Measurements from ENCODE around the gene PIAS2. TPM values are rescaled to one million over a fixed set of nuclear protein-coding genes. Genes with fewer than 3 reads are reported as not detected.

PIAS2 gene
- total RNA-seq, 3 donors from 2014 or later (not counting 1 experiment from before 2014, with no cell fraction given) = 48.9 to 55.9 (median 50.0) TPM

DNA sequence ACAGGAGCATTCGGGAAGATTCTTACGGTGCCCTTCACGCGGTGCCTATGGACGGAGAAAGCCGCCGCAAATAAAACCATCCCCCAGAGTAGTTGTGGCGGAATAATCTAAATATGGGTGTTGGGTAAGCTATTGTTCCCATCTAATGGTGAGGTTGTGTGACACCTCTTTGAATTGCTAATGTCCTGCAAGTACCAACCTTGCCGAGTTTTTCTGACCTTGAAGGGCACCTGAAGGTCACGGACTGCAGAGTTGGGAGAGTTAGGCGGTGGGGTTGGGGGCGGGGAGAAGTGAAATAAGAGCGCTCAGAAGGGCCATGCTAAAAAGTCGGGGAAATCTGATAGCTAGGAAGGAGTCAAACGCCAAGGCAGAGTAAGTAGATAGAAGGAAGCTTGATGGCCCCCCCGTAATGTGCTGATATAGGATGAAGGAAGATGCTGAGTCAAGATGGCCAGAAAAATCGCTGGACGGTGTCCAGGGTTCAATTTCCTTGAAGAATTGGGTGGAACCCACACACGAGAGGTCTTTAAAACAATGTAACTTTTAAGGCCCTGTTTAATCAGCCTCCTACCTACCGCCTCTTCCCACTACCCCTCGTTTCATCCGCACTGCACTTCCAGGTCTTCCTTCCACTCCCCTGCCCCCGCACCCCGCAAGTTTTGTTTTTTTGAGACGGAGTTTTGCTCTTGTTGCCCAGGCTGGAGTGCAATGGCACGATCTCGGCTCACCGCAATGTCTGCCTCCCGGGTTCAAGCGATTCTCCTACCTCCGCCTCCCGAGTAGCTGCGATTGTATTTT lies 695 bp upstream of the PIAS2 start:
- WGBS (ENCODE audit: insufficient coverage) = 33% methylated on average over 33 of the region's 33 CpGs
- Histone ChIP-seq H3K9me3 (ENCODE audit: control insufficient read depth, insufficient read depth, low read length) (no peaks in the 10 kb centered on the region), H3K36me3 (ENCODE audit: control insufficient read depth, insufficient read depth, low read length) (no peaks in the 10 kb centered on the region), H3K27ac (ENCODE audit: low read length) (peak overlapping the region; percentile 70), H3K4me1 (ENCODE audit: control insufficient read depth, insufficient read depth, low read length) (peaks cover 13% of the 10 kb centered on the region), H3K4me3 (ENCODE audit: low read length) (peak overlapping the region; percentile 84), H3K27me3 (ENCODE audit: control insufficient read depth, insufficient read depth, low read length) (no peaks in the 10 kb centered on the region)
- H3K4me1 Mint-ChIP-seq = peaks cover 37 to 43% of the 10 kb centered on the region in 2 donors
- no peaks in the 10 kb centered on the region for H3K9me3 Mint-ChIP-seq
- ATAC-seq = peak; percentile 8 to 18 (median 12)
- no peak for DNase-seq
- peak overlapping the region; percentile 81 for H3K4me3 Mint-ChIP-seq
- intact Hi-C loops (cut with micrococcal nuclease) = no loop called here
- no peaks in the 10 kb centered on the region for H3K36me3 Mint-ChIP-seq
- no peak for TF ChIP-seq CTCF (IDR thresholded peaks at IDR 0.05)
- no peaks in the 10 kb centered on the region for H3K27me3 Mint-ChIP-seq (ENCODE audit: low read depth in 2 of 2)
- peak overlapping the region; percentile 80 to 86 for H3K27ac Mint-ChIP-seq

DNA sequence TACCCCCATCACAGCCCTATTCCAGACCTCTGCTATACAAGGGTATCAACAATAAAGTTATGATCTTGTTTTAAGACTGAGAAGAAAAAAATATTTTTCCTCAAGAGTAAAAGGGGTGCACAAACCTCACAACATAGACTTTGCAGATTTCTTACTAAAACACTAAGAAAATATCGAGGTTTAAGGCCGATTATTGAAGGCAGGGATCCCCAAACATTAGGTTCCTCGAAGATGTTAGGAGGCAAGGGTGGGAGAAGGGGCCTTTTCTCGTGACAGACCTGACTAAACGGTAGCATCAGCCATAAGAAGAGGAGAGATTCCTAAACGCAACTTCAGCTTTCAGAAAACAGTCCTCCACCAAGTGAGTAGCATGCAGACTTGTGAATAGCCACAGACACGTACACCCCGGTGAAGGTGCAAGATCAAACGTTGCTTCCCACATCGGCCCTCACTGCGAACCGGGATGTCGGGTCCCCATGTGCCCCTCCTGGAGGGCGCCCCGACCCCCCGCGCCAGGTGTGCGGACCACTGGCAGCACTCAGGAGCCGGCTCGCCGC lies 678 bp downstream of the PIAS2 start:
- Histone ChIP-seq H3K27ac (ENCODE audit: low read length) (peak overlapping the region; percentile 70), H3K9me3 (ENCODE audit: control insufficient read depth, insufficient read depth, low read length) (no peaks in the 10 kb centered on the region), H3K27me3 (ENCODE audit: control insufficient read depth, insufficient read depth, low read length) (no peaks in the 10 kb centered on the region), H3K4me1 (ENCODE audit: control insufficient read depth, insufficient read depth, low read length) (peaks cover 13% of the 10 kb centered on the region), H3K36me3 (ENCODE audit: control insufficient read depth, insufficient read depth, low read length) (no peaks in the 10 kb centered on the region), H3K4me3 (ENCODE audit: low read length) (peak overlapping the region; percentile 67)
- H3K4me1 Mint-ChIP-seq = peaks cover 37 to 43% of the 10 kb centered on the region in 2 donors
- no peaks in the 10 kb centered on the region for H3K36me3 Mint-ChIP-seq
- peak overlapping the region; percentile 80 to 86 for H3K27ac Mint-ChIP-seq
- H3K9me3 Mint-ChIP-seq = no peaks in the 10 kb centered on the region
- DNase-seq (peak; percentile 52 to 68), ATAC-seq (peak; percentile 58 to 74 (median 68))
- H3K4me3 Mint-ChIP-seq = peak overlapping the region; percentile 81
- no peaks in the 10 kb centered on the region for H3K27me3 Mint-ChIP-seq (ENCODE audit: low read depth in 2 of 2)
- TF ChIP-seq CTCF (IDR thresholded peaks at IDR 0.05) = no peak
- WGBS (ENCODE audit: insufficient coverage) = under 1% methylated on average over 20 of the region's 21 CpGs
- intact Hi-C loops (cut with micrococcal nuclease) = no loop called here

- H3K9me3 ChIP-seq (ENCODE audit: control insufficient read depth, insufficient read depth, low read length) = no peaks in the 10 kb centered on the region
- Mint-ChIP-seq H3K9me3 (no peaks in the 10 kb centered on the region), H3K27me3 (ENCODE audit: low read depth in 2 of 2) (no peaks in the 10 kb centered on the region), H3K27ac (peak overlapping the region; percentile 80 to 86), H3K4me1 (peaks cover 37 to 43% of the 10 kb centered on the region in 2 donors), H3K4me3 (peak overlapping the region; percentile 81), H3K36me3 (no peaks in the 10 kb centered on the region)
- H3K4me3 ChIP-seq (ENCODE audit: low read length) = peak overlapping the region; percentile 67
- 76% methylated on average over 8 of the region's 12 CpGs for WGBS (ENCODE audit: insufficient coverage)
- ATAC-seq = no peak
- DNase-seq = peak in 1 of 2 donors; percentile 5
- no peaks in the 10 kb centered on the region for H3K36me3 ChIP-seq (ENCODE audit: control insufficient read depth, insufficient read depth, low read length)
- H3K27me3 ChIP-seq (ENCODE audit: control insufficient read depth, insufficient read depth, low read length) = no peaks in the 10 kb centered on the region
- peak overlapping the region; percentile 70 for H3K27ac ChIP-seq (ENCODE audit: low read length)
- peaks cover 13% of the 10 kb centered on the region for H3K4me1 ChIP-seq (ENCODE audit: control insufficient read depth, insufficient read depth, low read length)
- intact Hi-C loops (cut with micrococcal nuclease) = no loop called here
- TF ChIP-seq CTCF (IDR thresholded peaks at IDR 0.05) = no peak
Observed at GRCh38 chr18:46915800-46916550, 1.3 kb downstream of the PIAS2 start.

Measured in natural killer cell (primary cell).